CD14-positive monocyte (primary cell): ENCODE data around the gene TRPM8. TPM values are rescaled to one million over a fixed set of nuclear protein-coding genes. Genes with fewer than 3 reads are reported as not detected.

ENCODE experiments used
- DNase-seq, 3 donors: peaks; one replicate each; pipeline ENCODE4 v3.0.0-alpha.2; 2011 to 2022
- H2AFZ ChIP-seq: 2 replicates; pipeline ENCODE4 v1.6.0; 2012; ENCODE audit warnings: mild to moderate bottlenecking, low read depth, low read length, inconsistent platforms; ENCODE audit not compliant: insufficient read depth, poor library complexity, severe bottlenecking
- H3K27ac ChIP-seq, 2 donors: 1 replicate in 1 of 2; 2 replicates in 1 of 2; pipeline ENCODE4 v1.5.1; 2012 to 2013; ENCODE audit warnings: low read length in 2 of 2, control low read depth in 1 of 2, inconsistent platforms in 1 of 2, low read depth in 1 of 2, mild to moderate bottlenecking in 1 of 2
- H3K27me3 ChIP-seq, 2 donors: one replicate each; pipeline versions ENCODE4 v1.6.0 to v1.6.1; 2011 to 2013; ENCODE audit warnings: low read length in 2 of 2; ENCODE audit not compliant: control insufficient read depth in 2 of 2, insufficient read depth in 2 of 2
- H3K36me3 ChIP-seq, 2 donors: replicated peaks in 1 of 2; 1 replicate in 1 of 2; 2 replicates in 1 of 2; pipeline versions ENCODE4 v1.5.1 to v1.6.1; 2012 to 2013; ENCODE audit warnings: low read length in 2 of 2, control low read depth in 1 of 2, inconsistent platforms in 1 of 2, mild to moderate bottlenecking in 1 of 2; ENCODE audit not compliant: insufficient read depth in 2 of 2, control insufficient read depth in 1 of 2
- H3K4me1 ChIP-seq, 2 donors: 1 replicate in 1 of 2; 2 replicates in 1 of 2; pipeline versions ENCODE4 v1.5.1 to v1.6.1; 2012 to 2013; ENCODE audit warnings: low read length in 2 of 2, control low read depth in 1 of 2, inconsistent platforms in 1 of 2, mild to moderate bottlenecking in 1 of 2, moderate library complexity in 1 of 2; ENCODE audit not compliant: insufficient read depth in 2 of 2, control insufficient read depth in 1 of 2
- H3K4me2 ChIP-seq: replicated peaks from 2 replicates; pipeline ENCODE3; 2012; ENCODE audit warnings: low read length, moderate library complexity, mild to moderate bottlenecking; ENCODE audit not compliant: poor library complexity, severe bottlenecking; ENCODE audit errors: extremely low read depth
- H3K4me3 ChIP-seq, 3 experiments: fragments of 200-600 bp in 1 of 3; sonication (generic) in 1 of 3; replicated peaks in 1 of 3; 1 replicate in 2 of 3; 2 replicates in 1 of 3; pipeline ENCODE4 v1.5.1; 2011 to 2013; ENCODE audit warnings: low read length in 3 of 3, mild to moderate bottlenecking in 3 of 3, control low read depth in 2 of 3, low read depth in 2 of 3, inconsistent platforms in 1 of 3, moderate library complexity in 1 of 3
- H3K79me2 ChIP-seq: 2 replicates; pipeline ENCODE4 v1.6.0; 2012; ENCODE audit warnings: mild to moderate bottlenecking, control low read depth, inconsistent platforms, low read length, moderate library complexity; ENCODE audit not compliant: insufficient read depth
- H3K9ac ChIP-seq: 2 replicates; pipeline ENCODE4 v1.6.0; 2017; ENCODE audit warnings: low read length, mild to moderate bottlenecking; ENCODE audit not compliant: insufficient read depth, poor library complexity, severe bottlenecking
- H3K9me3 ChIP-seq, 2 donors: replicated peaks in 1 of 2; 1 replicate in 1 of 2; 2 replicates in 1 of 2; pipeline versions ENCODE4 v1.5.1 to v1.6.1; 2012 to 2013; ENCODE audit warnings: low read length in 2 of 2, control low read depth in 1 of 2; ENCODE audit not compliant: control insufficient read depth in 1 of 2, insufficient read depth in 1 of 2
- H4K20me1 ChIP-seq: 2 replicates; pipeline ENCODE4 v1.6.0; 2012; ENCODE audit warnings: mild to moderate bottlenecking, low read length, control low read depth, moderate library complexity; ENCODE audit not compliant: insufficient read depth
- H3K27ac Mint-ChIP-seq, 7 donors: one replicate each; pipeline ENCODE4 v1.8.0; 2020; ENCODE audit warnings: mild to moderate bottlenecking in 7 of 7, mixed read lengths in 7 of 7, moderate library complexity in 6 of 7, inconsistent platforms in 2 of 7
- H3K27me3 Mint-ChIP-seq, 3 donors: one replicate each; pipeline ENCODE4 v1.8.0; 2021 to 2022; ENCODE audit warnings: low read depth in 3 of 3, mild to moderate bottlenecking in 3 of 3, mixed read lengths in 3 of 3, moderate library complexity in 3 of 3, inconsistent platforms in 1 of 3
- H3K36me3 Mint-ChIP-seq, 2 donors: one replicate each; pipeline ENCODE4 v1.8.0; 2020; ENCODE audit warnings: mixed read lengths in 2 of 2, inconsistent platforms in 1 of 2, mild to moderate bottlenecking in 1 of 2
- H3K4me1 Mint-ChIP-seq: one replicate; pipeline ENCODE4 v1.8.0; 2020; ENCODE audit warnings: mild to moderate bottlenecking, mixed read lengths
- H3K4me3 Mint-ChIP-seq, 2 donors: one replicate each; pipeline ENCODE4 v1.8.0; 2020; ENCODE audit warnings: mild to moderate bottlenecking in 2 of 2, mixed read lengths in 2 of 2, moderate library complexity in 1 of 2
- H3K9me3 Mint-ChIP-seq, 7 donors: one replicate each; pipeline ENCODE4 v1.8.0; 2020 to 2022; ENCODE audit warnings: mixed read lengths in 7 of 7, mild to moderate bottlenecking in 6 of 7, moderate library complexity in 6 of 7, inconsistent platforms in 2 of 7
- CTCF ChIP-seq: fragments of 200-600 bp; IDR thresholded peaks from one replicate; pipeline ENCODE4 v1.8.0; 2022; ENCODE audit warnings: antibody characterized with exemption, mild to moderate bottlenecking
- WGBS: methylation state at CpG from one replicate; pipeline ENCODE4 v1.1.5; 2013; ENCODE audit warnings: missing lambda C conversion rate; ENCODE audit not compliant: insufficient coverage; 5-methylcytosine and 5-hydroxymethylcytosine counted together
- intact Hi-C, 2 donors: fragments of 100-400 bp; cut with micrococcal nuclease; formaldehyde crosslinking; loops; one replicate each; pipeline versions ENCODE4 v1.15.0 to v1.15.1; 2023
- polyA plus RNA-seq, 3 donors: library from polyadenylated mRNA; depleted of rRNA in 1 of 3; unstranded in 2 of 3; stranded (reverse) in 1 of 3; fragments of 300-500 nt in 2 of 3; fragments of >200 nt in 1 of 3; fragmentation: Illumina TruSeq in 2 of 3; gene quantifications; 1 replicate in 2 of 3; 2 replicates in 1 of 3; pipeline ENCODE4 v1.2.3, GENCODE V29; 2012 to 2021

TRPM8 gene
- polyA plus RNA-seq, 3 donors = not detected

- Histone ChIP-seq H4K20me1 (no peaks in the 10 kb centered on the region), H3K4me2 (no peak overlapping the region), H3K9me3 (no peaks in the 10 kb centered on the region), H2AFZ (no peak overlapping the region), H3K36me3 (no peaks in the 10 kb centered on the region), H3K4me1 (no peaks in the 10 kb centered on the region), H3K9ac (no peak overlapping the region), H3K79me2 (no peaks in the 10 kb centered on the region), H3K4me3 (no peak overlapping the region), H3K27me3 (no peaks in the 10 kb centered on the region), H3K27ac (no peak overlapping the region)
- Mint-ChIP-seq H3K9me3 (peaks cover 0 to 2% (median 0%) of the 10 kb centered on the region in 7 donors), H3K27me3 (peaks cover 0 to 10% (median 1%) of the 10 kb centered on the region in 3 donors), H3K27ac (no peak overlapping the region), H3K4me1 (no peaks in the 10 kb centered on the region), H3K36me3 (no peaks in the 10 kb centered on the region), H3K4me3 (no peak overlapping the region)
- no peak for DNase-seq
- WGBS = 96% methylated on average over 3 of the region's 7 CpGs
- TF ChIP-seq CTCF = no peak
- intact Hi-C loops = no loop called here
Measured at GRCh38 chr2:233961905-233962304, 44.7 kb downstream of the TRPM8 start.

GRCh38 chr2:233964581-233964980 is 47.4 kb downstream of the TRPM8 start:
- no peak for DNase-seq
- Histone ChIP-seq H3K79me2 (no peaks in the 10 kb centered on the region), H3K9ac (no peak overlapping the region), H4K20me1 (no peaks in the 10 kb centered on the region), H3K4me2 (no peak overlapping the region), H2AFZ (no peak overlapping the region), H3K9me3 (no peaks in the 10 kb centered on the region), H3K4me3 (no peak overlapping the region), H3K27me3 (no peaks in the 10 kb centered on the region), H3K36me3 (no peaks in the 10 kb centered on the region), H3K27ac (no peak overlapping the region), H3K4me1 (no peaks in the 10 kb centered on the region)
- Mint-ChIP-seq H3K36me3 (no peaks in the 10 kb centered on the region), H3K9me3 (peaks cover 0 to 2% (median 0%) of the 10 kb centered on the region in 7 donors), H3K27me3 (peaks cover 0 to 4% (median 2%) of the 10 kb centered on the region in 3 donors), H3K4me1 (no peaks in the 10 kb centered on the region), H3K27ac (no peak overlapping the region), H3K4me3 (no peak overlapping the region)
- TF ChIP-seq CTCF = no peak
- 96% methylated on average over 9 of the region's 9 CpGs for WGBS
- intact Hi-C loops = no loop called here
